GOT3 (cell line): ENCODE data around the gene FCRL1.

Source experiments
- DNase-seq: peaks from one replicate; lab custom pipeline; 2025; ENCODE audit warnings: mixed read lengths; lab: John Stamatoyannopoulos, UW

FCRL1 gene

GRCh38 chr1:157819896-157820295, at the start of gene FCRL1:
Gene FCRL1 (minus strand): TSS chr1:157820120. CDS start chr1:157820037, 83 bp downstream.
- DNase-seq: no peak

- no peak for DNase-seq
These were observed 48.7 kb upstream of the FCRL1 start for GRCh38 chr1:157868654-157869053.

- DNase-seq: no peak
These were observed 42.5 kb upstream of the FCRL1 start for GRCh38 chr1:157862114-157863070.

- no peak for DNase-seq
These were observed 36.6 kb upstream of the FCRL1 start for GRCh38 chr1:157856538-157856937.

- no peak for DNase-seq
These were observed 32.6 kb upstream of the FCRL1 start for GRCh38 chr1:157852476-157852875.

- DNase-seq: no peak
These were observed 29.4 kb upstream of the FCRL1 start for GRCh38 chr1:157849229-157849875.

GRCh38 chr1:157844089-157844830, 24.3 kb upstream of the FCRL1 start:
- DNase-seq: no peak

GRCh38 chr1:157842939-157843338, 23.0 kb upstream of the FCRL1 start:
- no peak for DNase-seq

- no peak for DNase-seq
These were observed 21.8 kb upstream of the FCRL1 start, which contains the start of gene CD5L for GRCh38 chr1:157841708-157842107. Gene CD5L (minus strand): TSS chr1:157841808. CDS start chr1:157841701, 107 bp downstream.

GRCh38 chr1:157838966-157839365, 19.0 kb upstream of the FCRL1 start:
- DNase-seq: no peak

GRCh38 chr1:157834430-157834829, 14.5 kb upstream of the FCRL1 start:
- no peak for DNase-seq

GRCh38 chr1:157833145-157833544, 13.2 kb upstream of the FCRL1 start:
- DNase-seq: no peak

GRCh38 chr1:157831968-157832626, 12.2 kb upstream of the FCRL1 start:
- DNase-seq: no peak

GRCh38 chr1:157830887-157831286, 11.0 kb upstream of the FCRL1 start:
- no peak for DNase-seq

- DNase-seq: no peak
These were observed 9.8 kb upstream of the FCRL1 start for GRCh38 chr1:157829711-157830110.

- DNase-seq: no peak
These were observed 9.3 kb upstream of the FCRL1 start for GRCh38 chr1:157829210-157829609.

- DNase-seq: no peak
These were observed 379 bp upstream of the FCRL1 start for GRCh38 chr1:157820299-157820698.

- no peak for DNase-seq
These were observed 705 bp downstream of the FCRL1 start for GRCh38 chr1:157819215-157819614.

GRCh38 chr1:157813269-157813668, 6.7 kb downstream of the FCRL1 start:
- no peak for DNase-seq

- DNase-seq: no peak
These were observed 13.3 kb downstream of the FCRL1 start for GRCh38 chr1:157806431-157807149.

- no peak for DNase-seq
These were observed 16.1 kb downstream of the FCRL1 start for GRCh38 chr1:157803851-157804250.
